Jurkat, Clone E6-1 (cell line): Measurements from ENCODE around the gene SLC6A4.
"Not testable (repeated sequence)": the region's sequence is repeated elsewhere in the genome, so short reads cannot be mapped to it uniquely, and the experiment has no call there.

Experiments used
- DNase-seq: peaks from one replicate; pipeline ENCODE4 v3.0.0-alpha.2; 2011; ENCODE audit warnings: low read depth, low spot score
- H3K4me3 ChIP-seq: 2 replicates; pipeline ENCODE4 v1.5.1; 2011; ENCODE audit warnings: mild to moderate bottlenecking, low read length, control low read depth, moderate library complexity

The SLC6A4 gene

GRCh38 chr17:30148376-30148775 lies 87.1 kb downstream of the SLC6A4 start:
- DNase-seq = no peak
- H3K4me3 ChIP-seq = no peak overlapping the region

DNA sequence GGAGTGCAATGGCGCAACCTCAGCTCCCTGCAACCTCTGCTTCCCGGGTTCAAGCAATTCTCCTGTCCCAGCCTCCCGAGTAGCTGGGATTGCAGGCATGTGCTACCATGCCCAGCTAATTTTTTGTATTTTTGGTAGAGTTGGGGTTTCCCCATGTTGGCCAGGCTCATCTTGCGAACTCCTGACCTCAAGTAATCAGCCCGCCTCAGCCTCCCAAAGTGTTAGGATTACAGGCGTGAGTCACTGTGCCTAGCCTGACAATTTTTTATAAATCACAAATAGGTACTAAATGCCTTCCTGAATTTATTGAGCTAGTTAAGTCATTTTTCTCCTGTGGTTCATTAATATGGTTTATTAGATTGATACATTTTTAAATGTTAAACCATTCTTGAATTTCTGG lies 87.6 kb downstream of the SLC6A4 start:
- DNase-seq, H3K4me3 ChIP-seq: not testable (repeated sequence)
